GM19467 (cell line): ENCODE measurements around the gene YTHDF1.
"Not testable (repeated sequence)": the region's sequence is repeated elsewhere in the genome, so short reads cannot be mapped to it uniquely, and the experiment has no call there.

ENCODE experiments used
- ATAC-seq: cut with Tn5 transposase; IDR thresholded peaks from one replicate; pipeline ENCODE4 v1.9.1; 2021; ENCODE audit warnings: mild to moderate bottlenecking, moderate library complexity; ENCODE audit not compliant: unreplicated experiment

YTHDF1 gene

GRCh38 chr20:63173552-63174191 is 42.3 kb downstream of the YTHDF1 start:
- no peak for ATAC-seq

- ATAC-seq = no peak
Measured at GRCh38 chr20:63172726-63173125, 43.2 kb downstream of the YTHDF1 start.

DNA sequence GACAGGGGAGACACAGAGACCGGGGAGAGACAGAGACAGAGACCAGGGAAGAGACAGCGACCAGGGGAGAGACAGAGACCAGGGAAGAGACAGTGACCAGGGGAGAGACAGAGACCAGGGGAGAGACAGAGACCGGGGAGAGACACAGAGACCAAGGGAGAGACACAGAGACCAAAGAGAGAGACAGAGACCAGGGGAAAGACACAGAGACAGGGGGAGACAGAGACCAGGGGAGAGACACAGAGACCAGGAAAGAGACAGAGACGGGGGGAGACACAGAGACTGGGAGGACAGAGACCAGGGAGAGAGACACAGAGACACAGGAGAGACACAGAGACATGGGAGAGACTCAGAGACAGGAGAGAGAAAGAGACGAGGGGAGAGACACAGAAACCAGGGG is 43.9 kb downstream of the YTHDF1 start:
- ATAC-seq = no peak

GRCh38 chr20:63169681-63170080 is 46.2 kb downstream of the YTHDF1 start:
- ATAC-seq = no peak

- no peak for ATAC-seq
Measured at GRCh38 chr20:63168861-63169260, 47.1 kb downstream of the YTHDF1 start.

DNA sequence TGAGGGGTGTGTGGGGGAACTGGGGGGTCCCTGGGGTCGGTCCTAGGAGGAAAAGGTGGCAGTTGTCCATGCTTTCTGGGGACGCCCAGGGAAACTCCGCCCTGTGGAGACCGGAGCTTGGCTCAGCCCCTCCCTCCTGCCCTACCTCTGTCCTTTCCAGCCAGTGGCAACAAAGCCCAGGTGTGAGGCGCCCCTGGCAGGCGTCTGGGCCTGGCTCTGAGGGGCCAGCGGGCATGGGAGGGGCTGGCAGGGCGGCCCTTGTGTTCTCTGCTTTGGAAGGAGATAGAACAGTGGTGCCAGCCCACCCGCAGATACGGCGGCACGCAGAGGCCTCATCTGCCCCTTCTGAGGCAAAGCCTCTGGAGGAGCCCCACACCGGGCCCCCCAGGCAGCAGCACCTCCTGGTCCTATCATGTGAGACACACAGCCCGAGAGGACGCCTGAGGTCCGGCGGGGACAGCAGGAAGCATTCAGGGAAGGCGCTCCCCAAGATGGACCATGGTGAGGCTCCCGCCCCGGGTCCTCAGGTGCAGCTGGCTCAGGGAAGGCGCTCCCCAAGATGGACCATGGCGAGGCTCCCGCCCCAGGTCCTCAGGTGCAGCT is 47.9 kb downstream of the YTHDF1 start:
- no peak for ATAC-seq

GRCh38 chr20:63167026-63167917 is 48.7 kb downstream of the YTHDF1 start:
- ATAC-seq = no peak

DNA sequence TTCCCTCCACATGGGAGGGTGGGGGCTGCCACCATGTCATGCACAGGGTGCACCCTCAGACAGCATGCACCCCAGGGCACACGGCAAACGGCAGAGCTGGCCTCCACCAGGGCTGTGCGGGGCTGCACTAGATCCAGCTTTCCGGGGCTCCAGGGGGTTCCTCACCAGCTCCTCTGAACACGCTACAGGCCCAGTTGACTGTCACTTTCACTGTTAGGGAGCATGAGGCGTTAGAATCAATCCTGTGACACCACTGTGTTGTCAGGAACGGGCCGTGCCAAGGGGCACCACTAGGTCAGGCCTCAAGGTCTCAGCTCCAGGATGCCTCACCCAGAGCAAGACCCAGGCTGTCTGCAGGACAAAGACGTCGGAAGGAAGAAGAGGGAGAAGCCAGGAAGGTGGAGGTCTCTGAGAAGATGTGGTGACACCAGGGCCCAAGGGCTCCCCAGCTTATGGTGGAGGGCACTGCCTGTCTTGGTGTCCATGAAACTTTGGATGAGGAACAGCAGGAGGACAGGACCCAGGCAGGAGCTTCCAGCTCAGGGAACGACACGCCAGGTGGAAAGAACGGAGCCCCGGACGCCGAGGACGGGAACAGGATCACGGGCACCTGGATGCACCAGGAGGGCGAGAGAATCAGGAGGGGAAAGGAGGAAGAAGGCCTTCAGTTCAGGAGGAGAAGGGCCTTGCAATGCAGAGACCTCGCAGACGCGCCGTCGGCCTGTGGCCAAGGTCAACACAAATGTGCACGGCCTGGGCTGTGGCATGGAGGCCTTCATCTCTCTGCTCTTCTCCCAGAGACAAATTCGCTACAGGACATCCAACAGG is 49.5 kb downstream of the YTHDF1 start:
- ATAC-seq = no peak

DNA sequence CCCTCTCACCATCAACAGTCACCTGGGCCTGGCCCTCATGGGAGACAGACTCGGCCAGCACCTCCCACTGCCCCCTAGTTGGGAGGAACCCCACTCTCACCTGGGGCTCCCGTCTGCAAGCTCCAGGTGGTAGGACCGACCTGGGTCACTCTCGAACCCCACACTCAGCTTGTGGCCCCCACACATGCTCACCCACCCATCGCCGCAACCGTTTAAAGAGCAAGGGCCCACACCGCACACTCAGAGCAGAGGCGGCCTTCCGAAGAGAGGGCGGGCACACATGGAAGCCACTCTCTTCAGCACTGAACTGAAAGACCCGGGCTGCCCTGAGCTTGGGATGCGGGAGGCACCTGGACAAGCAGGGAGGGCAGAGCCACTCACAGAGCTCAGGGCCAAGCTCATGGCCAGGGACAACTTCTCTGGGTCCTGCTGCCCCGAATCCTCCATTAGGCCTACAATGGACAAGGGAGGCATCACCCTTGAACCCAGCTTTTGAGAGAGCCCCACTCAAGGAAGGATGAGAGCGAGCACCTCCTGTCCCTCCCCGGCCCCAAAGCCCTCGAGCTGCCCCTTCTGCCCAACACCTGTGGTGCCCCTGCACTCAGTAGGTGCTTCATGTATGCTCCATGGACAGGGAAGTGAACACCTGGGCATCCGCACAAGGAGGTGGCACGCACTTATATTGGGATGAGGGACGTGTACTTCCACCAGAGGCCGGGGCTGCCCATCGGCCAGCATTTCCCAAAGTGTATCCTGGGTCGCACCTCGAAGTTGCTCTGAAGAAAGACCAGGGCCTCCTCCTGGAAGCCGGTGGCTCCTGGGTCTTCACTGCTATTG is 50.4 kb downstream of the YTHDF1 start:
- no peak for ATAC-seq

DNA sequence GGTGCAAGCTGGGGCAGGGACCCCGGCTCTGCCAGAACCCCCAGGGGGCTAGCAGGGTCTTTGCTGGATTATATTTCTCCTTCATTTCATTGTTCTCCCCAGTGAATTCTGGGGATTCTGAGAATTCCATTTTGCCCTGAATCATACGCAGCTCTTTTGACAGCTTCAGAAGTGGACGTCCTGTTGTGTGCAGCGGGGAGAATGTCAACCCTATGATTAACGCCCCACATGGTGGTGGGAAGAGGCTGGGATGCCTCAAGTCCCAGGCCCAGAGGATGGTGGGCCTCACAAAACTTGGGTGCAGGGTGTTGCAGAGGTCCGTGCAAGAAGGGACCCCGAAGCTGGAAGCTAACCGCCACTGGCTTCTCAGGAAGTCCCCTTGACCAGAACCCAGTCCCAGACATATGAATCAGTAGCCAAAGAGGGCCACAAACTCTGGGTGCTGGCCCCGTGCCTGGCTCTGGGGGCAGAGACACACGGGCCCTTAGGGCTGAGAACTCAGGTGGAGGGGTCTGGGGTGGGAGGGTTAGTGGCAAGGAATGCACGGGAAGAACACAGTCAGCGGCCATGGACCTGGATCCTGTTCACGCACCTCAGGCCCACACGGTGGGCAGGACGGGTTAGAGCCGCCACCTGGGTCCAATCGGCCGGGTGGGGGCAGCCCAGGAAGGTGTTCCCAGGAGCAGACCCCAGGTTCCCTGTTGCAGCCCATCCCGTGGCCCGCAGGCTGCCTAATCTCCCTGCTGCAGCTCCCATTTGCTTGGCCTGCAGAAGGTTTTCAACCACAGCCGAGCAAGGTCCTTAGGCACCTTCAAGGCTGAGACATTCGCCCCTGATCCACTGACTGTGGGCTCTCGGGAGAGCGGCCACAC is 51.2 kb downstream of the YTHDF1 start:
- ATAC-seq = no peak

DNA sequence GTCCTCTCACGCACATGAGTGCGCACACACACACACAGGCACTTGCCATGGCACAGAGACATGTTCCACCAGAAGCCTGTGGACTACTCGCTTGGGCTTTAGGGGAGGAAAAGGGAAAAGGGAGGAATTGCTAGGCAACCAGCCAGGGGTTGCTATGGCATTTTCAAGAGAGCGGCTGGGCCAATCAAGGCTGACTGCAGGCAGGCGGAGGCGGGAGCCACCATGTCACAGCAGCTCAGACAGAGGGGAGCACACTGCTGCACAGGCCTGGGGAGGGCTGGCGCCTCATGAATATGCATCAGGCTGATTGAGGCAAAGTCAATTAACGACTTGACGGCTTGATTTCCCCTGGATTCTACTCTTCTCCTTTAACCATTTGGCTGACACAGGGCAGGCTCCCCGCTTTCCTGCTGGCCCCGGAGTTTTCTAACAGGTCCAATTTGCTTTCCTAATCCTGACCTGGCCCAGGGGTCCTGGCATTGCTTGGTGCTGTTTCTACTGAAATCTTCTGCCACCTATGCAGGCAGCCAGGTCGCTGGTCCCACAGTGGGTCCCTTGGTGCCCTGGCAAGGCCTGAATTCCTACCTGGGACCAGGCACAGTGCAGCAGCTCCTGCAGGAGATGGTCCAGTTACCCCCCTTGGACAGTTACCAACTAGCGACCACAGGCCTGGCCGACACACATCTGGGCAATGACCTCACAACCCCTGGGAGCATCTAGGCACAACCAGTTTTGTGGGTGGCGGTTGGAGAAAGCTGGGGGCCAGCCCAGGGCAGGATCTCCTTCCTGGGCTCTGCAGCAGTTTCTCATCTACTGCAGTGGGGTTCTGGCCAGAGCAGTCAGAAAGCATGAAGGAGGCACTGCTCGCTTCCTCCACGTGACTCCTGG is 52.1 kb downstream of the YTHDF1 start:
- ATAC-seq = no peak

GRCh38 chr20:63163171-63163570 is 52.8 kb downstream of the YTHDF1 start:
- ATAC-seq = no peak

DNA sequence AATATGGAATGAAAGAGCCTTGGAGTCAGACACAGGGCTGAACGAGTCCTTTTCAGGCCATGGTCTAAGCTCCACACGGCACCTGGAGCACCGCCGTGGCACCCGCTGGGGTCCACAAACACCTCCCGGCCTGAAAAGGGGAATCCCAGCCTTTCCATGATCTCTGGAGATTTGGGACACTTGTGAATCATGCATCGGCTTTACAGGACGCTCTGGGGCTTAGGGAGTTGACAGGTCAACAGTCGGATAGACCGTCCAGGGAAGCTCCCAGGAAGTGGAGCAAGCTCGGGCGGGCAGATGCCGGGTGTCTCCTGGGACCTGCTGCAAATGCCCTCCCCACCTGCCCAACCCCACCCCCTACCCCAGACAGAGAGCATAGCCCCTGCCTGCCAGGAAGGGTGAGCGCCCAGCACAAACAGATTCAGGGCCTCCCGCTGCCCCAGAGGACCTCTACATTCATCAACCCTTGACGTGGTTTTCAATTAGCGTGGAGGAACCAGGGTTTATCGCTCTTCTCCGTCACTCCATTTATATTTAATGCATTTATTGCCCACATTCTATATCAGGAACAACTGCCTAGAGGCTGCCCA is 53.6 kb downstream of the YTHDF1 start:
- no peak for ATAC-seq

DNA sequence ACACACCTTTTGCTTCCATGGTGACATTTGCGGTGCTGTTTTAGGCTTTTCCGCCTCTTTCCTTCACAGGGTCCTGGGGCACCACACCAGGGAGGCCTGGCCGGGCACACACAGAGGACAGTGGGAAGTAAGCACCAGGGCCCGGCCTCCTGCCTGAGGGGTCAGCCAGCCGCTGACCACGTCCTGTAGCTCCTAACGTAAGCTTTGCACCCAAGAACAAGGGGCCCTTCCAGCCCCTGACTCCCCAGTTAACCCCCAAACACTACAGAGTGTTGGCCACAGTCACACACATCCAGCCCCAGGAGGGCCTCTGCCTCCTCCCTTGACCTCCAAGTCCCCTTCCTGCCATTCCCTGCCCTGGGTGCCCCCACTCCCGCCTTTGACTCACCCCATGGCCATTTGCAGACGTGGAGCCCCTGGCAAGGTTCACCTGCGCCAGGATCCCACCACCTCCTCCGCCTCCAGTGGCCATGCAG is 54.7 kb downstream of the YTHDF1 start:
- no peak for ATAC-seq

DNA sequence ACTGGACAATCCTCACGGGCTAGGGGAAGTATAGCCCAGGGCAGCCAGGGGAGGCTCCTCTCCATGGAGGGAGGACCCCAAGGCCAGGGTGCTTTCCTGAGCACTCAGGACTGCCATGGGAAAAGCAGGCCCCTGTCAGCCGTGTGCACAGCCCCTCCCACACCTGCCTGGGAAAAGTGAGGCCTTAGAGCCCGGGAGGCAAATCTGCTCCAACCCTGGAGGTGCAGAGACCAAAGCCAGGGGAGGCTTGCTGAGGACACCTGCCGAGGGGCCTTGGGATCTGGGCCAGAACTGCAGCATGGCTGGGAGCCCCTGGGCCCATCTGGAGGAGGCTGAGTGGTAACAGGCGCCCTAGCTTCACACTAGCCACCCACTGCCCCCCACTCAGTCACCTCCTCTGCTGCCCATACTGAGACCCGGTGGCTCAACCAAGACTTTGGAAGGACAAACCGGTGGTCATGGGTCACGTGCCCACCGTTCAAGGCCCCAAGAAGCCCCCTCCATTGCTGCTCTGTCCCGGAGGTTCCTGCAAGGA is 55.2 kb downstream of the YTHDF1 start:
- ATAC-seq = no peak

- no peak for ATAC-seq
Measured at GRCh38 chr20:63159826-63160640, 55.9 kb downstream of the YTHDF1 start.

DNA sequence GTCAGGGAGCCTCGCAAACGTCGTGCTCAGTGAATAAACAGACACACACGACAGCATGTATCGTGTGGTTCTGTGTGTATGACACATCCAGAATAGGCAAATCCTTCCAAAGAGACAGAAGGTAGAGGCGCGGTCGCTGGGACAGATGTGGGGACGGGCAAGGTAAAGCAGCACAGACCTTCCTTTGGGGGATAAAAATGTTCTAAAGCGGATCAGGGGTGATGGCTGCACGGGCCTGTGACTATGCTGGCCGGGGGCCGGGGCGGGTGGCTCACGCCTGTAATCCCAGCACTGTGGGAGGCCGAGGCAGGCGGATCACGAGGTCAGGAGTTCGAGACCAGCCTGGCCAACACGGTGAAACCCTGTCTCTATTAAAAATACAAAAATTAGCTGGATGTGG is 56.7 kb downstream of the YTHDF1 start:
- not testable (repeated sequence) for ATAC-seq
